MM.1S (cell line): Measurements from ENCODE around the gene STK39.

Source experiments
- DNase-seq: peaks from one replicate; pipeline ENCODE4 v3.0.0-alpha.2; 2015
- H2AFZ ChIP-seq: fragments of 300-600 bp; sonication (generic); 2 replicates; pipeline ENCODE4 v1.6.0; 2016; ENCODE audit warnings: antibody characterized with exemption, low read length
- H3F3A ChIP-seq: fragments of 300-600 bp; sonication (generic); 2 replicates; pipeline ENCODE4 v1.6.1; 2016; ENCODE audit warnings: mild to moderate bottlenecking, antibody characterized with exemption, low read length, moderate library complexity, mixed read lengths; ENCODE audit not compliant: insufficient read depth
- H3K27ac ChIP-seq: fragments of 300-600 bp; sonication (generic); 2 replicates; pipeline ENCODE4 v1.5.1; 2016; ENCODE audit warnings: mild to moderate bottlenecking, low read length
- H3K27me3 ChIP-seq: fragments of 300-600 bp; sonication (generic); replicated peaks from 2 replicates; pipeline ENCODE4 v1.6.0; 2016; ENCODE audit warnings: low read length; ENCODE audit not compliant: insufficient read depth
- H3K36me3 ChIP-seq: fragments of 300-600 bp; sonication (generic); replicated peaks from 2 replicates; pipeline ENCODE4 v1.6.1; 2016; ENCODE audit warnings: mild to moderate bottlenecking, low read length, mixed read lengths; ENCODE audit not compliant: insufficient read depth
- H3K4me1 ChIP-seq: fragments of 300-600 bp; sonication (generic); 2 replicates; pipeline ENCODE4 v1.6.1; 2016; ENCODE audit warnings: low read length, mixed read lengths
- H3K4me2 ChIP-seq: fragments of 300-600 bp; sonication (generic); 2 replicates; pipeline ENCODE4 v1.6.0; 2016; ENCODE audit warnings: low read depth, low read length
- H3K4me3 ChIP-seq: fragments of 300-600 bp; sonication (generic); 2 replicates; pipeline ENCODE4 v1.5.1; 2016; ENCODE audit warnings: low read length, mixed read lengths
- H3K79me2 ChIP-seq: fragments of 300-600 bp; sonication (generic); 2 replicates; pipeline ENCODE4 v1.6.1; 2016; ENCODE audit warnings: mixed run types, low read length, mixed read lengths
- H3K9ac ChIP-seq: fragments of 300-600 bp; sonication (generic); 2 replicates; pipeline ENCODE4 v1.6.1; 2016; ENCODE audit warnings: low read length, mixed read lengths
- H3K9me2 ChIP-seq: fragments of 300-600 bp; sonication (generic); replicated peaks from 2 replicates; pipeline ENCODE4 v1.6.1; 2016; ENCODE audit warnings: mild to moderate bottlenecking, low read length, mixed read lengths; ENCODE audit not compliant: insufficient read depth
- H3K9me3 ChIP-seq: fragments of 300-600 bp; sonication (generic); replicated peaks from 2 replicates; pipeline ENCODE4 v1.6.1; 2016; ENCODE audit warnings: mild to moderate bottlenecking, low read length, mixed read lengths; ENCODE audit not compliant: insufficient read depth
- H4K20me1 ChIP-seq: fragments of 300-600 bp; sonication (generic); 2 replicates; pipeline ENCODE4 v1.6.1; 2016; ENCODE audit warnings: mild to moderate bottlenecking, low read length, moderate library complexity, mixed read lengths; ENCODE audit not compliant: insufficient read depth
- CTCF ChIP-seq: fragments of 300-600 bp; sonication (generic); IDR thresholded peaks from 2 replicates; pipeline ENCODE4 v1.5.1; 2016; ENCODE audit warnings: antibody characterized with exemption, low read length, mixed read lengths
- EZH2 ChIP-seq: fragments of 300-600 bp; sonication (generic); optimal IDR thresholded peaks from 2 replicates; pipeline ENCODE3; 2017; ENCODE audit warnings: low read depth, mild to moderate bottlenecking, antibody characterized with exemption, low read length, mixed read lengths
- EZH2phosphoT487 ChIP-seq: fragments of 300-600 bp; sonication (generic); IDR thresholded peaks from 2 replicates; pipeline ENCODE4 v1.6.1; 2018; ENCODE audit warnings: antibody characterized with exemption, low read length

The STK39 gene

GRCh38 chr2:168182550-168183249 is 64.7 kb downstream of the STK39 start:
- Histone ChIP-seq H4K20me1 (no peaks in the 10 kb centered on the region), H3F3A (no peaks in the 10 kb centered on the region), H3K4me2 (no peak overlapping the region), H3K79me2 (no peaks in the 10 kb centered on the region), H3K4me3 (no peak overlapping the region), H3K4me1 (no peaks in the 10 kb centered on the region), H3K36me3 (no peaks in the 10 kb centered on the region), H3K27me3 (no peaks in the 10 kb centered on the region), H2AFZ (no peak overlapping the region), H3K9me2 (no peaks in the 10 kb centered on the region), H3K9me3 (no peaks in the 10 kb centered on the region), H3K9ac (no peak overlapping the region), H3K27ac (no peak overlapping the region)
- DNase-seq: no peak
- no peak for TF ChIP-seq EZH2

GRCh38 chr2:168181825-168182224 is 65.6 kb downstream of the STK39 start:
- Histone ChIP-seq H3K79me2 (no peaks in the 10 kb centered on the region), H3K4me1 (no peaks in the 10 kb centered on the region)
- no peak for DNase-seq

GRCh38 chr2:168180914-168181313 is 66.5 kb downstream of the STK39 start:
- Histone ChIP-seq H3K9ac (no peak overlapping the region), H3K9me2 (no peaks in the 10 kb centered on the region), H2AFZ (no peak overlapping the region), H3K4me3 (no peak overlapping the region), H3K36me3 (no peaks in the 10 kb centered on the region), H3K27me3 (no peaks in the 10 kb centered on the region), H4K20me1 (no peaks in the 10 kb centered on the region), H3F3A (no peaks in the 10 kb centered on the region), H3K4me1 (no peaks in the 10 kb centered on the region), H3K79me2 (no peaks in the 10 kb centered on the region), H3K27ac (no peak overlapping the region), H3K4me2 (no peak overlapping the region), H3K9me3 (no peaks in the 10 kb centered on the region)
- TF ChIP-seq EZH2 (no peak), CTCF (no peak), EZH2phosphoT487 (no peak)
- DNase-seq: no peak

More at GRCh38 chr2:168181825-168182224, 65.6 kb downstream of the STK39 start:
- no peaks in the 10 kb centered on the region for H3K27me3 ChIP-seq
- H3F3A ChIP-seq: no peaks in the 10 kb centered on the region
- TF ChIP-seq CTCF (no peak), EZH2phosphoT487 (no peak), EZH2 (no peak)
- H3K9ac ChIP-seq: no peak overlapping the region
- no peaks in the 10 kb centered on the region for H4K20me1 ChIP-seq
- no peaks in the 10 kb centered on the region for H3K9me2 ChIP-seq
- H2AFZ ChIP-seq: no peak overlapping the region
- no peak overlapping the region for H3K27ac ChIP-seq
- no peaks in the 10 kb centered on the region for H3K36me3 ChIP-seq
- no peak overlapping the region for H3K4me3 ChIP-seq
- no peaks in the 10 kb centered on the region for H3K9me3 ChIP-seq
- H3K4me2 ChIP-seq: no peak overlapping the region

- no peaks in the 10 kb centered on the region for H3K36me3 ChIP-seq
- no peaks in the 10 kb centered on the region for H3K27me3 ChIP-seq
- H3K4me1 ChIP-seq: no peaks in the 10 kb centered on the region
- H3K9me3 ChIP-seq: no peaks in the 10 kb centered on the region
- H3K9me2 ChIP-seq: no peaks in the 10 kb centered on the region
- no peak overlapping the region for H3K27ac ChIP-seq
- DNase-seq: no peak
- no peaks in the 10 kb centered on the region for H3K79me2 ChIP-seq
- no peaks in the 10 kb centered on the region for H3F3A ChIP-seq
- H2AFZ ChIP-seq: no peak overlapping the region
- TF ChIP-seq EZH2: no peak
- no peak for TF ChIP-seq EZH2phosphoT487
- no peak for TF ChIP-seq CTCF
- H3K4me3 ChIP-seq: no peak overlapping the region
- no peak overlapping the region for H3K4me2 ChIP-seq
- no peak overlapping the region for H3K9ac ChIP-seq
- H4K20me1 ChIP-seq: no peaks in the 10 kb centered on the region
Observed at GRCh38 chr2:168180483-168180882, 66.9 kb downstream of the STK39 start.
